ENCODE data around the gene PTPRT.

- TF ChIP-seq USF1 (IDR thresholded peaks at IDR 0.05; ENCODE audit: borderline replicate concordance, low read depth) (no peak), TCF12 (IDR thresholded peaks at IDR 0.05) (no peak), RFX5 (IDR thresholded peaks at IDR 0.05; ENCODE audit: low read length) (no peak), ELF1 (IDR thresholded peaks at IDR 0.05) (no peak), CTCF (IDR thresholded peaks at IDR 0.05) (no peak), IRF3 (IDR thresholded peaks at IDR 0.05; ENCODE audit: low read depth, low read length) (no peak), RCOR1 (IDR thresholded peaks at IDR 0.05; ENCODE audit: low read length) (no peak), SIN3A (IDR thresholded peaks at IDR 0.05; ENCODE audit: borderline replicate concordance, low read depth, low read length) (no peak), GATA2 (CRISPR knock-in tag; IDR thresholded peaks at IDR 0.05) (no peak), JUND (IDR thresholded peaks at IDR 0.05) (no peak), RAD21 (IDR thresholded peaks at IDR 0.05; ENCODE audit: low read length) (no peak)
Measured at GRCh38 chr20:42112161-42112560, 1077.5 kb downstream of the PTPRT start.

Measured in SK-N-SH (cell line).